ENCODE measurements around the gene DDX43.

- no peak for TF ChIP-seq CTCF (IDR thresholded peaks at IDR 0.05)
- TF ChIP-seq EZH2phosphoT487 (IDR thresholded peaks at IDR 0.05): no peak
- TF ChIP-seq EZH2 (IDR thresholded peaks at IDR 0.05): no peak
These were observed 3.0 kb upstream of the DDX43 start for GRCh38 chr6:73391675-73392074.
